DOHH2 (cell line): ENCODE results near the gene ZNF565.

Source experiments
- H3F3A ChIP-seq: fragments of 200-600 bp; sonication (generic), shearing (Covaris generic); 2 replicates; pipeline ENCODE4 v1.6.0; 2016; ENCODE audit warnings: antibody characterized with exemption, mild to moderate bottlenecking; ENCODE audit not compliant: control insufficient read depth, insufficient read depth
- H3K27ac ChIP-seq: fragments of 200-600 bp; sonication (generic); 2 replicates; pipeline ENCODE4 v1.5.1; 2014; ENCODE audit warnings: low read depth, mild to moderate bottlenecking, low read length, moderate library complexity
- H3K27me3 ChIP-seq: fragments of 200-600 bp; sonication (generic); 2 replicates; pipeline ENCODE4 v1.6.1; 2014; ENCODE audit warnings: mild to moderate bottlenecking, low read length, mixed read lengths; ENCODE audit not compliant: control insufficient read depth
- H3K36me3 ChIP-seq: fragments of 200-600 bp; sonication (generic); 2 replicates; pipeline ENCODE4 v1.6.1; 2014; ENCODE audit warnings: mild to moderate bottlenecking, low read length, moderate library complexity, mixed read lengths; ENCODE audit not compliant: control insufficient read depth
- H3K4me1 ChIP-seq: fragments of 200-600 bp; sonication (generic); 2 replicates; pipeline ENCODE4 v1.6.1; 2014; ENCODE audit warnings: mild to moderate bottlenecking, low read length, mixed read lengths; ENCODE audit not compliant: control insufficient read depth
- H3K4me2 ChIP-seq: fragments of 200-600 bp; sonication (generic); 2 replicates; pipeline ENCODE4 v1.6.0; 2014; ENCODE audit warnings: mild to moderate bottlenecking, low read length, moderate library complexity
- H3K4me3 ChIP-seq: fragments of 200-600 bp; sonication (generic); 2 replicates; pipeline ENCODE4 v1.5.1; 2014; ENCODE audit warnings: mild to moderate bottlenecking, low read length, mixed read lengths
- H3K79me2 ChIP-seq: fragments of 200-600 bp; sonication (generic); 2 replicates; pipeline ENCODE4 v1.6.1; 2014; ENCODE audit warnings: mild to moderate bottlenecking, low read length, mixed read lengths; ENCODE audit not compliant: control insufficient read depth
- H3K9me2 ChIP-seq: fragments of 200-600 bp; sonication (generic); replicated peaks from 2 replicates; pipeline ENCODE4 v1.6.1; 2014; ENCODE audit warnings: mild to moderate bottlenecking, low read length, mixed read lengths; ENCODE audit not compliant: control insufficient read depth
- H3K9me3 ChIP-seq: fragments of 200-600 bp; sonication (generic); 2 replicates; pipeline ENCODE4 v1.6.1; 2014; ENCODE audit warnings: antibody characterized with exemption, low read length, mixed read lengths; ENCODE audit not compliant: control insufficient read depth, insufficient read depth
- H4K20me1 ChIP-seq: fragments of 200-600 bp; sonication (generic); 2 replicates; pipeline ENCODE4 v1.6.0; 2014; ENCODE audit warnings: low read depth, mild to moderate bottlenecking, antibody characterized with exemption, low read length, moderate library complexity; ENCODE audit not compliant: control insufficient read depth, insufficient read depth
- CTCF ChIP-seq: fragments of 200-600 bp; sonication (generic); IDR thresholded peaks from one replicate; pipeline ENCODE4 v1.5.1; 2014; ENCODE audit warnings: antibody characterized with exemption, mild to moderate bottlenecking, low read depth, low read length; ENCODE audit not compliant: poor library complexity, severe bottlenecking
- EZH2phosphoT487 ChIP-seq: fragments of 200-600 bp; sonication (generic); IDR thresholded peaks from 2 replicates; pipeline ENCODE4 v1.6.1; 2017; ENCODE audit warnings: borderline replicate concordance, mild to moderate bottlenecking, antibody characterized with exemption, low read length, moderate library complexity, mixed read lengths

ZNF565 gene

GRCh38 chr19:36172852-36173251 is 41.6 kb downstream of the ZNF565 start:
- Histone ChIP-seq H3K4me3 (no peak overlapping the region), H3K4me1 (no peaks in the 10 kb centered on the region), H3K9me2 (no peaks in the 10 kb centered on the region), H3K36me3 (no peaks in the 10 kb centered on the region), H3K9me3 (no peaks in the 10 kb centered on the region), H3F3A (no peaks in the 10 kb centered on the region), H3K4me2 (no peak overlapping the region), H3K27me3 (no peaks in the 10 kb centered on the region), H4K20me1 (no peaks in the 10 kb centered on the region), H3K79me2 (no peaks in the 10 kb centered on the region), H3K27ac (no peak overlapping the region)
- TF ChIP-seq CTCF: no peak
- TF ChIP-seq EZH2phosphoT487: no peak

GRCh38 chr19:36169084-36169760 is 45.2 kb downstream of the ZNF565 start:
- no peaks in the 10 kb centered on the region for H3K79me2 ChIP-seq
- H3K9me3 ChIP-seq: no peaks in the 10 kb centered on the region
- no peaks in the 10 kb centered on the region for H3F3A ChIP-seq
- no peak for TF ChIP-seq EZH2phosphoT487
- no peak for TF ChIP-seq CTCF
- no peak overlapping the region for H3K4me2 ChIP-seq
- H3K4me3 ChIP-seq: no peak overlapping the region
- H3K27ac ChIP-seq: no peak overlapping the region
- no peaks in the 10 kb centered on the region for H4K20me1 ChIP-seq
- no peaks in the 10 kb centered on the region for H3K36me3 ChIP-seq
- no peaks in the 10 kb centered on the region for H3K4me1 ChIP-seq
- no peaks in the 10 kb centered on the region for H3K27me3 ChIP-seq
- H3K9me2 ChIP-seq: no peaks in the 10 kb centered on the region

GRCh38 chr19:36163813-36164212 is 50.7 kb downstream of the ZNF565 start:
- H3K36me3 ChIP-seq: no peaks in the 10 kb centered on the region
- no peaks in the 10 kb centered on the region for H3F3A ChIP-seq
- H3K9me3 ChIP-seq: no peaks in the 10 kb centered on the region
- no peak overlapping the region for H3K4me3 ChIP-seq
- no peaks in the 10 kb centered on the region for H3K79me2 ChIP-seq
- H3K9me2 ChIP-seq: no peaks in the 10 kb centered on the region
- H3K4me1 ChIP-seq: no peaks in the 10 kb centered on the region
- H3K27ac ChIP-seq: no peak overlapping the region
- no peak overlapping the region for H3K4me2 ChIP-seq
- TF ChIP-seq EZH2phosphoT487: no peak
- TF ChIP-seq CTCF: no peak
- H4K20me1 ChIP-seq: no peaks in the 10 kb centered on the region
- no peaks in the 10 kb centered on the region for H3K27me3 ChIP-seq
